A673 (cell line): ENCODE data around the gene NEDD4L. TPM values are rescaled to one million over a fixed set of nuclear protein-coding genes. Genes with fewer than 3 reads are reported as not detected.

Experiments
- BruUV-seq: library from RNA; stranded (reverse); fragments of 400-500 nt; replicated peaks from 2 replicates; lab custom pipeline; 2021; lab: Mats Ljungman, UMichigan
- CTCF ChIA-PET: fragments of 300-600 bp; sonication (Branson Sonifier 250); formaldehyde crosslinking; loops from one replicate; lab custom pipeline; 2022; ENCODE audit warnings: antibody characterized with exemption; lab: Charles Lee
- POLR2A ChIA-PET: fragments of 300-600 bp; sonication (Branson Sonifier 250); formaldehyde crosslinking; loops from one replicate; lab custom pipeline; 2022; ENCODE audit warnings: antibody characterized with exemption; ENCODE audit not compliant: low non-redundant PET; lab: Charles Lee
- DNase-seq: peaks from one replicate; pipeline ENCODE4 v3.0.0-alpha.2; 2015; ENCODE audit warnings: low spot score
- H3K27ac ChIP-seq: fragments of 200-600 bp; sonication (generic); 2 replicates; pipeline ENCODE4 v1.5.1; 2016; ENCODE audit warnings: mixed run types, low read depth, mild to moderate bottlenecking, mixed read lengths, antibody characterized with exemption, low read length; ENCODE audit not compliant: poor library complexity, severe bottlenecking
- H3K27me3 ChIP-seq: fragments of 200-600 bp; sonication (generic); replicated peaks from 2 replicates; pipeline ENCODE4 v1.6.1; 2017; ENCODE audit warnings: mixed run types, low read depth, mild to moderate bottlenecking, mixed read lengths, antibody characterized with exemption, low read length; ENCODE audit not compliant: insufficient read depth, poor library complexity
- H3K36me3 ChIP-seq: fragments of 200-600 bp; sonication (generic); 2 replicates; pipeline ENCODE4 v1.6.1; 2016; ENCODE audit warnings: mixed run types, mild to moderate bottlenecking, mixed read lengths, antibody characterized with exemption, low read length; ENCODE audit not compliant: insufficient read depth, poor library complexity, severe bottlenecking
- H3K4me1 ChIP-seq: fragments of 200-600 bp; sonication (generic); 2 replicates; pipeline ENCODE4 v1.6.1; 2017; ENCODE audit warnings: mixed run types, mild to moderate bottlenecking, mixed read lengths, antibody characterized with exemption, low read length; ENCODE audit not compliant: insufficient read depth, poor library complexity, severe bottlenecking
- H3K4me3 ChIP-seq: fragments of 200-600 bp; sonication (generic); 2 replicates; pipeline ENCODE4 v1.5.1; 2016; ENCODE audit warnings: low read depth, mixed run types, mild to moderate bottlenecking, mixed read lengths, low read length; ENCODE audit not compliant: poor library complexity, severe bottlenecking
- H3K9me3 ChIP-seq: fragments of 200-600 bp; sonication (generic); 2 replicates; pipeline ENCODE4 v1.6.1; 2016; ENCODE audit warnings: mixed run types, low read depth, mild to moderate bottlenecking, mixed read lengths, antibody characterized with exemption, low read length; ENCODE audit not compliant: poor library complexity, severe bottlenecking
- EZH2 ChIP-seq: fragments of 200-600 bp; sonication (generic); IDR thresholded peaks from 2 replicates; pipeline ENCODE4 v1.6.1; 2017; ENCODE audit warnings: borderline replicate concordance, low read depth, mild to moderate bottlenecking, mixed read lengths, antibody characterized with exemption, low read length; ENCODE audit not compliant: poor library complexity, severe bottlenecking
- intact Hi-C: fragments of 100-400 bp; cut with micrococcal nuclease; formaldehyde crosslinking; loops from one replicate; pipeline ENCODE4 v1.10.0; 2022; ENCODE audit not compliant: unreplicated experiment
- total RNA-seq: library from RNA; stranded (reverse); gene quantifications from 2 replicates; pipeline ENCODE4 v1.2.3, GENCODE V29; 2021
- TF ChIP-seq, protein P1 (sequence below): fragments of 300-800, 200-600 bp; sonication (generic); conservative IDR thresholded peaks from 2 replicates; pipeline ENCODE4 v1.5.1; 2017; ENCODE audit warnings: low read depth, mild to moderate bottlenecking, antibody characterized with exemption, low read length, moderate library complexity, mixed read lengths

Gene NEDD4L
- total RNA-seq, 1 experiment from 2014 or later: 15.3 TPM

DNA sequence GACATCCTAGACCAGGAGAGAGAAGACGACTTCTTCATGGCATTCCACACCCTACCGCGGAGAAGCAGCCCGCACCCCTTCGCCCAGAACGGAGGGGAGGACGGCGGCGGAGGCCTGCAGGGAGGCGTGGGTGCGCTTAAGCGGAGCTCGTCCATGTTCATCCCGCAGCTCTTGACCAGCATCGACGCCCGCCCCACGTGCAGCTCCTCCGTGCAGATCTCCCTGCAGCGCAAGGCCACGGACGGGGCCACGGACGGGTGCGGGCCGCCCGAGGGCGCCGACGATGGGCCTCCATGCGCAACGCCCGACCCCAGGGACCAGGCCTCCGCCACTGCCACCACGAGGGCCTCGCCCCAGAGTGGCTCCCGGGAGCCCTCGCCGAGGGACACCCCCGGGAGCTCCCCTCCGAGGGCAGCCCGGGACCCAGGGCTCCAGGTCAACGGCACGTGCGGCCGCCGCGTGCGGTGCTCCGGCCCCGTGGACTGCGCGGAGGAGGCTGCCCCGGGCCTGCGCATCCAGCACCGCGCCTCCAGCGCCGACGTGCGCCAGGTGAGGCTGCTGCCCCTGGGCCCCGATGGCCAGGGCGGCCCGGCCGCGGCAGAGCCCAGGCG, 211.8 kb downstream of the NEDD4L start:
- BruUV-seq: no TSS peak
- no peaks in the 10 kb centered on the region for H3K9me3 ChIP-seq
- H3K27me3 ChIP-seq: no peaks in the 10 kb centered on the region
- POLR2A ChIA-PET: no interaction called here
- CTCF ChIA-PET: no interaction called here
- no peak for DNase-seq
- H3K4me3 ChIP-seq: no peak overlapping the region
- no peaks in the 10 kb centered on the region for H3K36me3 ChIP-seq
- intact Hi-C loops: no loop called here
- H3K4me1 ChIP-seq: no peaks in the 10 kb centered on the region
- TF ChIP-seq EZH2: no peak
- TF ChIP-seq, protein P1, sequence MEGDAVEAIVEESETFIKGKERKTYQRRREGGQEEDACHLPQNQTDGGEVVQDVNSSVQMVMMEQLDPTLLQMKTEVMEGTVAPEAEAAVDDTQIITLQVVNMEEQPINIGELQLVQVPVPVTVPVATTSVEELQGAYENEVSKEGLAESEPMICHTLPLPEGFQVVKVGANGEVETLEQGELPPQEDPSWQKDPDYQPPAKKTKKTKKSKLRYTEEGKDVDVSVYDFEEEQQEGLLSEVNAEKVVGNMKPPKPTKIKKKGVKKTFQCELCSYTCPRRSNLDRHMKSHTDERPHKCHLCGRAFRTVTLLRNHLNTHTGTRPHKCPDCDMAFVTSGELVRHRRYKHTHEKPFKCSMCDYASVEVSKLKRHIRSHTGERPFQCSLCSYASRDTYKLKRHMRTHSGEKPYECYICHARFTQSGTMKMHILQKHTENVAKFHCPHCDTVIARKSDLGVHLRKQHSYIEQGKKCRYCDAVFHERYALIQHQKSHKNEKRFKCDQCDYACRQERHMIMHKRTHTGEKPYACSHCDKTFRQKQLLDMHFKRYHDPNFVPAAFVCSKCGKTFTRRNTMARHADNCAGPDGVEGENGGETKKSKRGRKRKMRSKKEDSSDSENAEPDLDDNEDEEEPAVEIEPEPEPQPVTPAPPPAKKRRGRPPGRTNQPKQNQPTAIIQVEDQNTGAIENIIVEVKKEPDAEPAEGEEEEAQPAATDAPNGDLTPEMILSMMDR: no peak
- H3K27ac ChIP-seq: no peak overlapping the region

DNA sequence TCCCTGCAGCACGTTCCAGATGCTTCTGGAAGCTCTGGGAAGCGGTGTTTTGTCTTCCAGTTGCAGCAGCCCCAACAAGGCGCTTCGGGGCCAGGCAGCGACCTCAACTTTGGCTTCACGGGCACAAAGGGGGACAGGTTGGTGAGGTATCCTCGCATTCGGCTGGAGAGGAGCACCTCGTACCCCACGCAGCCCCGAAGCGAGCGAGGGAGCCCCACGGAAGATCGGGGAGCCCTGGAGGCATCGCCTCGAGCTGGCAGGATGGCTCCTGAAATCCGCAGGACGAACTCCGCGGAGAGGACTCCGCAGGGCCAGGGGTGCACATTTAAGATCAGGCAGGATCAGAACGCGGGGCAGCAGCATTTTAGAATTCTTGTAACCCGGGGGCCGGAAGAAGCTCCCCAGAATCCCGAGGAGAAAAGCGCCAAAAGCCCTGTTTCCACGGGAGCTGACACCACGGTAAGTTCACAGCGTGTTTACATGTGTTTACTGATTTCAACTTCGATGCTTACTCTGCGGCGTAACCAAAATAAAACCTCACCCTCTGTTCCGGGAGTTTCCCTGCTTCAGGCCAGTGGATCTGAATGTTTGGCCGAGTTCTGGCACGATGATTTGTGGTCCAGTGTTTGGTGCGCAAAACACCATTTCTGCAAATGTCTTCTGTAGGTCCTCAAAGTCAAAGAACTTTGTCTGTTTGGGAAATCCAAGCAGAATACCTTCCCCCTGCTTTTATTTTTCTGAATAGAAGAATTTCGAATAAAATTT, 212.5 kb downstream of the NEDD4L start:
- Histone ChIP-seq H3K9me3 (no peaks in the 10 kb centered on the region), H3K27ac (no peak overlapping the region), H3K27me3 (no peaks in the 10 kb centered on the region), H3K4me3 (no peak overlapping the region), H3K36me3 (no peaks in the 10 kb centered on the region), H3K4me1 (no peaks in the 10 kb centered on the region)
- ChIA-PET POLR2A (no interaction called here), CTCF (no interaction called here)
- no peak for TF ChIP-seq EZH2
- TF ChIP-seq, protein P1: no peak
- no peak for DNase-seq
- no TSS peak for BruUV-seq
- intact Hi-C loops: no loop called here

DNA sequence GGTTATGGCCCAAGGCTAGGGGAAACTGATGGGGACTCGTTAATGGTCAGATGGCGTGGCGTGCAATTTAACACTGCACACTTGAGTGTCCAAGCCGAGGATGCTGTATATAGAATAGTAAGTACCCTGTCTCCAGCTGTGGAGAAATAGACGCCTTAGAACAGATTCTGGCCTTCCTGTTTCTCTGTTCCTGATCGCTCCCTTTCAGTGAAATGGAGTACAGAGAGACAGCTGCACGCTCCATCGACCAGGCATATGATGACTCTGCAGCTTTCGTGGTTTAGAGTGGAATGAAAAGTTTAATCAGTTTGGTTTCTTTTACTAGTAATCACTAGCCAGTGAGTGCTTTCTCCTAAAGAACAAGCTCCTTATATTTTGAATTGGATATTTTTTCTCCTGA, 213.4 kb downstream of the NEDD4L start:
- BruUV-seq: no TSS peak
- no peaks in the 10 kb centered on the region for H3K4me1 ChIP-seq
- ChIA-PET POLR2A (no interaction called here), CTCF (no interaction called here)
- H3K27me3 ChIP-seq: no peaks in the 10 kb centered on the region
- DNase-seq: no peak
- no peak overlapping the region for H3K27ac ChIP-seq
- no peak overlapping the region for H3K4me3 ChIP-seq
- TF ChIP-seq, protein P1: no peak
- H3K9me3 ChIP-seq: no peaks in the 10 kb centered on the region
- no peaks in the 10 kb centered on the region for H3K36me3 ChIP-seq
- intact Hi-C loops: no loop called here
